ENCODE results near the gene TM6SF1. TPM values are rescaled to one million over a fixed set of nuclear protein-coding genes. Genes with fewer than 3 reads are reported as not detected.

TM6SF1 gene
- total and polyA plus RNA-seq, 2 of the 8 experiments (the other 6 are each of a cell fraction or from before 2014, with no cell fraction given), result 0.74 to 1.0 TPM

GRCh38 chr15:83081256-83082014 is 26.0 kb upstream of the TM6SF1 start:
- 94% methylated on average over 5 of the region's 5 CpGs; no CpG with 5 or more reads in 1 of the 2 experiments for WGBS, 2 experiments (ENCODE audit: extremely low coverage in 1 of 2, insufficient coverage in 1 of 2, insufficient read length in 1 of 2, insufficient replicate concordance in 2 of 2, low coverage in 1 of 2, low lambda C conversion rate in 2 of 2, missing lambda C conversion rate in 1 of 2)
- H4K5ac ChIP-seq (ENCODE audit: insufficient read length, low read depth, low read length), result no peak overlapping the region
- H3K18ac ChIP-seq (ENCODE audit: extremely low read depth, low read length), result no peak overlapping the region
- H3K4me2 ChIP-seq (ENCODE audit: insufficient read depth in 1 of 2, low read depth in 2 of 2, low read length in 2 of 2), result no peak overlapping the region
- H3K56ac ChIP-seq (replicated peaks; ENCODE audit: insufficient read length, low read depth, low read length), result no peak overlapping the region
- H2BK15ac ChIP-seq (ENCODE audit: low read length), result no peak overlapping the region
- no peak overlapping the region for H3K4ac ChIP-seq (replicated peaks; ENCODE audit: insufficient read length, low read depth, low read length)
- H3K27ac ChIP-seq (ENCODE audit: low read depth, low read length), result no peak overlapping the region
- no peak for DNase-seq (ENCODE audit: low read depth in 1 of 2, low spot score in 2 of 2)
- H2BK20ac ChIP-seq (ENCODE audit: low read length), result no peak overlapping the region
- no peak overlapping the region for H4K91ac ChIP-seq (replicated peaks; ENCODE audit: insufficient read length, low read length)
- H2BK5ac ChIP-seq (ENCODE audit: low read depth, low read length), result no peak overlapping the region
- H3K9me3 ChIP-seq (ENCODE audit: insufficient read depth in 2 of 2, low read depth in 1 of 2, low read length in 1 of 2), result no peaks in the 10 kb centered on the region
- H3K79me1 ChIP-seq (ENCODE audit: low read depth, low read length), result no peaks in the 10 kb centered on the region
- H3K27me3 ChIP-seq (replicated peaks in 1 of 4; ENCODE audit: control insufficient read depth in 3 of 4, extremely low read depth in 1 of 4, insufficient read depth in 3 of 4, low read length in 3 of 4), result no peaks in the 10 kb centered on the region
- H2BK120ac ChIP-seq (replicated peaks; ENCODE audit: low read depth, low read length), result no peak overlapping the region
- no peak overlapping the region for H3K9ac ChIP-seq (replicated peaks in 1 of 4; ENCODE audit: extremely low read depth in 1 of 4, low read depth in 3 of 4, low read length in 3 of 4)
- H3K36me3 ChIP-seq (ENCODE audit: control insufficient read depth in 2 of 4, insufficient read depth in 4 of 4, low read length in 3 of 4), result no peaks in the 10 kb centered on the region
- no peaks in the 10 kb centered on the region for H3K79me2 ChIP-seq (ENCODE audit: control insufficient read depth in 1 of 2, insufficient read depth in 2 of 2, low read length in 2 of 2)
- no peak overlapping the region for H3K4me3 ChIP-seq (ENCODE audit: extremely low read depth in 1 of 4, insufficient read depth in 2 of 4, low read depth in 3 of 4, low read length in 4 of 4)
- no peak overlapping the region for H2AFZ ChIP-seq (ENCODE audit: low read length)
- no peak overlapping the region for H4K8ac ChIP-seq (ENCODE audit: extremely low read depth, insufficient read depth, low read length)
- no peaks in the 10 kb centered on the region for H3K4me1 ChIP-seq (replicated peaks in 1 of 4; ENCODE audit: control insufficient read depth in 3 of 4, insufficient read depth in 4 of 4, low read length in 3 of 4)
- CTCF ChIA-PET (ENCODE audit: partially characterized antibody), result interaction anchor here (0.8 to 2.3 kb wide), 2 partner anchors 9 to 11 kb away, joined by 4 read pairs; no protein-coding TSS in a partner anchor
- H2AK5ac ChIP-seq (ENCODE audit: low read depth, low read length), result no peak overlapping the region
- no peak overlapping the region for H2BK12ac ChIP-seq (ENCODE audit: low read depth, low read length)
- FAIRE-seq, result no peak
- no peak overlapping the region for H3K14ac ChIP-seq (ENCODE audit: insufficient read length)
- H3K23ac ChIP-seq (ENCODE audit: insufficient read length), result no peak overlapping the region
- no peaks in the 10 kb centered on the region for H4K20me1 ChIP-seq (replicated peaks in 1 of 2; ENCODE audit: control insufficient read depth in 1 of 2, insufficient read depth in 2 of 2, low read length in 2 of 2)
- POLR2A ChIA-PET (ENCODE audit: partially characterized antibody), result no interaction called here
- no peaks in the 10 kb centered on the region for H3K23me2 ChIP-seq (ENCODE audit: low read depth, low read length)
- TF ChIP-seq KDM5A (IDR thresholded peaks at IDR 0.05; ENCODE audit: low read length) (no peak), ZNF274 (IDR thresholded peaks at IDR 0.05; ENCODE audit: borderline replicate concordance, extremely low read depth, low read length) (no peak), JUND (IDR thresholded peaks at IDR 0.05; ENCODE audit: low read length) (no peak), NRF1 (IDR thresholded peaks at IDR 0.05; ENCODE audit: low read depth, low read length) (no peak), YY1 (IDR thresholded peaks at IDR 0.05; ENCODE audit: low read depth, low read length) (no peak), GTF2F1 (IDR thresholded peaks at IDR 0.05; ENCODE audit: borderline replicate concordance, low read depth, low read length) (no peak), BRCA1 (IDR thresholded peaks at IDR 0.05; ENCODE audit: low read depth, low read length) (no peak), SRF (IDR thresholded peaks at IDR 0.05; ENCODE audit: low read depth, low read length) (no peak), HDAC2 (IDR thresholded peaks at IDR 0.05; ENCODE audit: borderline replicate concordance in 1 of 2, low read depth in 2 of 2, low read length in 2 of 2) (no peak), CEBPB (IDR thresholded peaks at IDR 0.05; ENCODE audit: low read depth, low read length) (no peak), KDM1A (IDR thresholded peaks at IDR 0.05; ENCODE audit: borderline replicate concordance, low read length) (no peak)
- TF ChIP-seq, protein P1, sequence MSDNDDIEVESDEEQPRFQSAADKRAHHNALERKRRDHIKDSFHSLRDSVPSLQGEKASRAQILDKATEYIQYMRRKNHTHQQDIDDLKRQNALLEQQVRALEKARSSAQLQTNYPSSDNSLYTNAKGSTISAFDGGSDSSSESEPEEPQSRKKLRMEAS (IDR thresholded peaks at IDR 0.05), result no peak

Measured in H1 (cell line).